Astrocyte (in vitro differentiated cells and primary cell): Measurements from ENCODE around the gene SYNE1. TPM values are rescaled to one million over a fixed set of nuclear protein-coding genes. Genes with fewer than 3 reads are reported as not detected.
"Not testable (repeated sequence)": the region's sequence is repeated elsewhere in the genome, so short reads cannot be mapped to it uniquely, and the experiment has no call there.

Experiments
- DNase-seq: peaks from one replicate; pipeline ENCODE4 v3.0.0-alpha.2; 2010; ENCODE audit warnings: low read depth
- FAIRE-seq: peaks from 2 replicates; lab custom pipeline; 2011; peaks lifted over from hg19 to GRCh38; lab: Jason Lieb, UNC
- H2AFZ ChIP-seq: 2 replicates; pipeline ENCODE4 v1.6.0; 2012; ENCODE audit warnings: low read depth, low read length, inconsistent platforms
- H3K27ac ChIP-seq: 2 replicates; pipeline ENCODE4 v1.5.1; 2011; ENCODE audit warnings: low read depth, low read length, inconsistent platforms
- H3K27me3 ChIP-seq: 2 replicates; pipeline ENCODE4 v1.6.0; 2011; ENCODE audit warnings: low read length, inconsistent platforms; ENCODE audit not compliant: insufficient read depth
- H3K36me3 ChIP-seq: 2 replicates; pipeline ENCODE4 v1.5.1; 2011; ENCODE audit warnings: low read length, inconsistent platforms; ENCODE audit not compliant: insufficient read depth
- H3K4me1 ChIP-seq: 2 replicates; pipeline ENCODE4 v1.5.1; 2011; ENCODE audit warnings: low read length, inconsistent platforms; ENCODE audit not compliant: insufficient read depth
- H3K4me2 ChIP-seq: 2 replicates; pipeline ENCODE4 v1.6.0; 2012; ENCODE audit warnings: low read length, inconsistent platforms
- H3K4me3 ChIP-seq: 2 replicates; pipeline ENCODE4 v1.5.1; 2011; ENCODE audit warnings: low read depth, mild to moderate bottlenecking, low read length, inconsistent platforms; ENCODE audit not compliant: insufficient read depth
- H3K79me2 ChIP-seq: 2 replicates; pipeline ENCODE4 v1.6.0; 2012; ENCODE audit warnings: mild to moderate bottlenecking, low read length, inconsistent platforms; ENCODE audit not compliant: insufficient read depth
- H3K9ac ChIP-seq: 2 replicates; pipeline ENCODE4 v1.6.0; 2012; ENCODE audit warnings: mild to moderate bottlenecking, low read length, inconsistent platforms
- H3K9me3 ChIP-seq: 2 replicates; pipeline ENCODE4 v1.5.1; 2012; ENCODE audit warnings: low read depth, mild to moderate bottlenecking, low read length, inconsistent platforms; ENCODE audit not compliant: insufficient read depth
- H4K20me1 ChIP-seq: 2 replicates; pipeline ENCODE4 v1.6.0; 2012; ENCODE audit warnings: low read length, inconsistent platforms; ENCODE audit not compliant: insufficient read depth
- H3K27ac Mint-ChIP-seq: one replicate; pipeline ENCODE4 v1.8.0; 2021; ENCODE audit warnings: mild to moderate bottlenecking, mixed read lengths; ENCODE audit not compliant: unreplicated experiment
- H3K27me3 Mint-ChIP-seq: one replicate; pipeline ENCODE4 v1.8.0; 2021; ENCODE audit warnings: low read depth, mixed read lengths; ENCODE audit not compliant: unreplicated experiment
- H3K36me3 Mint-ChIP-seq: one replicate; pipeline ENCODE4 v1.8.0; 2021; ENCODE audit warnings: low read depth, mixed read lengths; ENCODE audit not compliant: unreplicated experiment
- H3K4me1 Mint-ChIP-seq: one replicate; pipeline ENCODE4 v1.8.0; 2021; ENCODE audit warnings: low read depth, mixed read lengths; ENCODE audit not compliant: unreplicated experiment
- H3K4me3 Mint-ChIP-seq: one replicate; pipeline ENCODE4 v1.8.0; 2021; ENCODE audit warnings: mild to moderate bottlenecking, moderate library complexity, mixed read lengths; ENCODE audit not compliant: unreplicated experiment
- H3K9me3 Mint-ChIP-seq: one replicate; pipeline ENCODE4 v1.8.0; 2021; ENCODE audit warnings: mild to moderate bottlenecking, mixed read lengths; ENCODE audit not compliant: unreplicated experiment
- EZH2 ChIP-seq: IDR thresholded peaks from 2 replicates; pipeline ENCODE4 v1.6.1; 2012; ENCODE audit warnings: mild to moderate bottlenecking, low read length, inconsistent platforms; ENCODE audit not compliant: insufficient read depth
- total RNA-seq: library from RNA; stranded (reverse); gene quantifications from 2 replicates; pipeline ENCODE4 v1.2.1, GENCODE V29; 2021
- TF ChIP-seq, protein P1 (sequence below): IDR thresholded peaks from 2 replicates; pipeline ENCODE4 v1.5.1; 2011; ENCODE audit warnings: low read depth, mild to moderate bottlenecking, inconsistent platforms, low read length, moderate library complexity; ENCODE audit not compliant: insufficient read depth

SYNE1 gene
- total RNA-seq, 1 donor from 2014 or later, result 66.5 TPM

DNA sequence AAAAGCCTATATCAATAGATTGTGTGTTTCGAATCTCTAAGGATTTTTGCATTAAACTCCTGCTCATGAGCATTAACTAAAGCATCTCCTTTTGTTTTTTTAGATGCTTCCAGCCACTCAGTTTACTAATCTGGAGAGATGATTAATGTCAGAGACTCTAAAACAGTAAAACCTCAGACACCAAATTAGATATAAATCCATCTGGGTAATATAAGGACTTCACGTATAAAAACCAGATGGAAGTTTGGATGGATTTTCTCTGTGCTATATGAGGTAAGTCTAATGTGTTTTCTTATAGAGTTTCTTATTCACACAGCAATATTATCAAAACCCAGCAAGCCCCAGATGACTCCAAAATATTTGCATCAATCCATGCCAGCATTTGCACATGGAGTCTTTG lies 137.2 kb downstream of the SYNE1 start:
- no peak for FAIRE-seq
- no peaks in the 10 kb centered on the region for H3K9me3 Mint-ChIP-seq
- no peaks in the 10 kb centered on the region for H3K27me3 ChIP-seq
- no peak overlapping the region for H2AFZ ChIP-seq
- no peak overlapping the region for H3K4me3 Mint-ChIP-seq
- H3K4me2 ChIP-seq, result no peak overlapping the region
- no peaks in the 10 kb centered on the region for H3K36me3 ChIP-seq
- H3K9ac ChIP-seq, result no peak overlapping the region
- no peaks in the 10 kb centered on the region for H3K36me3 Mint-ChIP-seq
- DNase-seq, result no peak
- no peak overlapping the region for H3K27ac Mint-ChIP-seq
- H3K4me1 ChIP-seq, result no peaks in the 10 kb centered on the region
- H4K20me1 ChIP-seq, result no peaks in the 10 kb centered on the region
- no peaks in the 10 kb centered on the region for H3K79me2 ChIP-seq
- H3K27ac ChIP-seq, result no peak overlapping the region
- no peaks in the 10 kb centered on the region for H3K9me3 ChIP-seq
- H3K4me3 ChIP-seq, result no peak overlapping the region
- peaks cover 7% of the 10 kb centered on the region for H3K4me1 Mint-ChIP-seq
- no peaks in the 10 kb centered on the region for H3K27me3 Mint-ChIP-seq
- no peak for TF ChIP-seq EZH2
- TF ChIP-seq, protein P1, sequence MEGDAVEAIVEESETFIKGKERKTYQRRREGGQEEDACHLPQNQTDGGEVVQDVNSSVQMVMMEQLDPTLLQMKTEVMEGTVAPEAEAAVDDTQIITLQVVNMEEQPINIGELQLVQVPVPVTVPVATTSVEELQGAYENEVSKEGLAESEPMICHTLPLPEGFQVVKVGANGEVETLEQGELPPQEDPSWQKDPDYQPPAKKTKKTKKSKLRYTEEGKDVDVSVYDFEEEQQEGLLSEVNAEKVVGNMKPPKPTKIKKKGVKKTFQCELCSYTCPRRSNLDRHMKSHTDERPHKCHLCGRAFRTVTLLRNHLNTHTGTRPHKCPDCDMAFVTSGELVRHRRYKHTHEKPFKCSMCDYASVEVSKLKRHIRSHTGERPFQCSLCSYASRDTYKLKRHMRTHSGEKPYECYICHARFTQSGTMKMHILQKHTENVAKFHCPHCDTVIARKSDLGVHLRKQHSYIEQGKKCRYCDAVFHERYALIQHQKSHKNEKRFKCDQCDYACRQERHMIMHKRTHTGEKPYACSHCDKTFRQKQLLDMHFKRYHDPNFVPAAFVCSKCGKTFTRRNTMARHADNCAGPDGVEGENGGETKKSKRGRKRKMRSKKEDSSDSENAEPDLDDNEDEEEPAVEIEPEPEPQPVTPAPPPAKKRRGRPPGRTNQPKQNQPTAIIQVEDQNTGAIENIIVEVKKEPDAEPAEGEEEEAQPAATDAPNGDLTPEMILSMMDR, result no peak

DNA sequence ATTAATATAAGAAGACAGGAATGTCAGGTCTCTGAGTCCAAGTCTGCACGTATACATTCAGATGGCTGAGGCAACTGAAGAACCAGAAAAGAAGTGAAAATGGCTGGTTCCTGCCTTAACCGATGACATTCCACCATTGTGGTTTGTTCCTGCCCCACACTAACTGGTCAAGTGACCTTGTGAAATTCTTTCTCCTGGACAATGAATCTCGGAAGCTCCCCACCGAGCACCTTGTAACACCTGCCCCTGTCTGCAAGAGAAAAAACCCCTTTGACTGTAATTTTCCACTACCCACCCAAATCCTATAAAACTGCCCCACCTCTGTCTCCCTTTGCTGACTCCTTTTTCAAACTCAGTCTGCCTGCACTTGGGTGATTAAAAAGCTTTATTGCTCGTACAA lies 140.4 kb downstream of the SYNE1 start:
- no peak overlapping the region for H3K27ac ChIP-seq
- no peaks in the 10 kb centered on the region for H3K27me3 Mint-ChIP-seq
- no peak overlapping the region for H3K4me3 ChIP-seq
- H3K9ac ChIP-seq, result no peak overlapping the region
- no peaks in the 10 kb centered on the region for H3K9me3 ChIP-seq
- H3K79me2 ChIP-seq, result no peaks in the 10 kb centered on the region
- no peak overlapping the region for H3K4me2 ChIP-seq
- H4K20me1 ChIP-seq, result no peaks in the 10 kb centered on the region
- no peaks in the 10 kb centered on the region for H3K9me3 Mint-ChIP-seq
- no peaks in the 10 kb centered on the region for H3K36me3 Mint-ChIP-seq
- no peak for FAIRE-seq
- DNase-seq, result no peak
- H3K4me1 ChIP-seq, result peaks cover 3% of the 10 kb centered on the region
- H3K36me3 ChIP-seq, result no peaks in the 10 kb centered on the region
- H2AFZ ChIP-seq, result no peak overlapping the region
- no peaks in the 10 kb centered on the region for H3K27me3 ChIP-seq
- peaks cover 7% of the 10 kb centered on the region for H3K4me1 Mint-ChIP-seq
- no peak overlapping the region for H3K4me3 Mint-ChIP-seq
- no peak overlapping the region for H3K27ac Mint-ChIP-seq
- TF ChIP-seq, protein P1, result no peak
- no peak for TF ChIP-seq EZH2

- H3K27me3 Mint-ChIP-seq, DNase-seq, H3K4me1 ChIP-seq, H3K4me2 ChIP-seq, H3K27me3 ChIP-seq, FAIRE-seq, H3K9me3 ChIP-seq, H3K9me3 Mint-ChIP-seq, H3K36me3 ChIP-seq, H3K4me3 ChIP-seq, H3K27ac Mint-ChIP-seq, H3K79me2 ChIP-seq, H3K4me3 Mint-ChIP-seq, H4K20me1 ChIP-seq, H2AFZ ChIP-seq, H3K36me3 Mint-ChIP-seq, H3K9ac ChIP-seq, H3K27ac ChIP-seq: not testable (repeated sequence)
- H3K4me1 Mint-ChIP-seq, result peaks cover 12% of the 10 kb centered on the region
Measured at GRCh38 chr6:152495456-152495855, 141.7 kb downstream of the SYNE1 start.

DNA sequence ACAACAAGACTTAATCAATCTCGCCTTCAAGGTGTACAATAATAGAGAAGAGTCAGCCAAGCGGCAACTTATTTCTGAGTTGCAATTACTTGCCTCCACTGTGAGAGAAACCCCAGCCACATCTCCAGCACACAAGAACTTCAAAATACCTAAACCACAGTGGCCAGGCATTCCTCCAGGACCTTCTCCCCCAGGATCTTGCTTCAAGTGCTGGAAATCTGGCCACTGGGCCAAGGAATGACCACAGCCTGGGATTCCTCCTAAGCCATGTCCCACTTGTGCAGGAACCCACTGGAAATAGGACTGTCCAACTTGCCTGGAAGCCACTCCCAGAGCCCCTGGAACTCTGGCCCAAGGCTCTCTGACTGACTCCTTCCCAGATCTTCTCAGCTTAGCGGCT lies 144.9 kb downstream of the SYNE1 start:
- H3K79me2 ChIP-seq, H2AFZ ChIP-seq, H3K9ac ChIP-seq, H3K36me3 ChIP-seq, H3K27ac Mint-ChIP-seq, H3K4me1 ChIP-seq, H4K20me1 ChIP-seq, FAIRE-seq, H3K36me3 Mint-ChIP-seq, H3K27me3 ChIP-seq, H3K4me2 ChIP-seq, H3K9me3 ChIP-seq, H3K9me3 Mint-ChIP-seq, H3K27me3 Mint-ChIP-seq, H3K4me3 Mint-ChIP-seq, H3K27ac ChIP-seq, H3K4me3 ChIP-seq: not testable (repeated sequence)
- peaks cover 11% of the 10 kb centered on the region for H3K4me1 Mint-ChIP-seq
- DNase-seq, result peak; percentile 65

DNA sequence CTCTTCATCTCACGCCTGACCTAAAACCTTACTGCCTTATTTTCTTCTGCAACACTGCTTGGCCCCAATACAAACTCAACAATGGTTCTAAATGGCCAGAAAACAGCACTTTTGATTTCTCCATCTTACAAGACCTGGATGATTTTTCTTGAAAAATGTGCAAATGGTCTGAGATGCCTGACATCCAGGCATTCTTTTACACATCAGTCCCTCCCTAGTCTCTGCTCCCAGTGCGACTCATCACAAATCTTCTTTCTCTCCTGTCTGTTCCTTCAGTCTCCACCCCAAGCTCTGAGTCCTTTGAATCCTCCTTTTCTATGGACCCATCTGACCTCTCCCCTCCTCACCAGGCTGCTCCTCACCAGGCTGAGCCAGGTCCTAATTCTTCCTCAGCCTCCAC lies 145.7 kb downstream of the SYNE1 start:
- not testable (repeated sequence) for H3K4me1 ChIP-seq, H3K4me2 ChIP-seq, DNase-seq, H3K27me3 ChIP-seq, H3K36me3 ChIP-seq, H3K4me3 Mint-ChIP-seq, H3K36me3 Mint-ChIP-seq, H3K79me2 ChIP-seq, H3K4me3 ChIP-seq, H3K27me3 Mint-ChIP-seq, H2AFZ ChIP-seq, FAIRE-seq, H3K9me3 ChIP-seq, H4K20me1 ChIP-seq, H3K27ac Mint-ChIP-seq, H3K9me3 Mint-ChIP-seq
- H3K27ac ChIP-seq, result peak overlapping the region; percentile 61
- peak overlapping the region; percentile 41 for H3K9ac ChIP-seq
- H3K4me1 Mint-ChIP-seq, result peaks cover 11% of the 10 kb centered on the region
